AG09319 (cell line): ENCODE measurements around the gene ICAM3.

ENCODE experiments used
- DNase-seq: peaks from one replicate; pipeline ENCODE4 v3.0.0-alpha.2; 2010; ENCODE audit warnings: low read depth; ENCODE audit errors: extremely low read depth
- CTCF ChIP-seq: IDR thresholded peaks from 2 replicates; pipeline ENCODE4 v1.5.1; 2011; ENCODE audit warnings: low read depth, mild to moderate bottlenecking, inconsistent platforms, low read length, moderate library complexity

Gene ICAM3

GRCh38 chr19:10321417-10321797 is 18.0 kb downstream of the ICAM3 start:
- TF ChIP-seq CTCF, result no peak
- DNase-seq, result no peak

GRCh38 chr19:10320602-10321416 is 18.6 kb downstream of the ICAM3 start:
- no peak for DNase-seq
- no peak for TF ChIP-seq CTCF

- DNase-seq, result no peak
- no peak for TF ChIP-seq CTCF
These were observed 20.4 kb downstream of the ICAM3 start for GRCh38 chr19:10318807-10319682.

- no peak for DNase-seq
- no peak for TF ChIP-seq CTCF
These were observed 21.5 kb downstream of the ICAM3 start for GRCh38 chr19:10317857-10318462.

- no peak for DNase-seq
- no peak for TF ChIP-seq CTCF
These were observed 22.2 kb downstream of the ICAM3 start for GRCh38 chr19:10317045-10317856.

GRCh38 chr19:10316229-10317044 is 23.0 kb downstream of the ICAM3 start:
- no peak for DNase-seq

More at GRCh38 chr19:10316229-10317044, 23.0 kb downstream of the ICAM3 start:
- TF ChIP-seq CTCF, result no peak
